ENCODE results near the gene RAPGEF2. TPM values are rescaled to one million over a fixed set of nuclear protein-coding genes. Genes with fewer than 3 reads are reported as not detected.

RAPGEF2 gene
- total RNA-seq, 1 donor from 2014 or later: 32.6 TPM

DNA sequence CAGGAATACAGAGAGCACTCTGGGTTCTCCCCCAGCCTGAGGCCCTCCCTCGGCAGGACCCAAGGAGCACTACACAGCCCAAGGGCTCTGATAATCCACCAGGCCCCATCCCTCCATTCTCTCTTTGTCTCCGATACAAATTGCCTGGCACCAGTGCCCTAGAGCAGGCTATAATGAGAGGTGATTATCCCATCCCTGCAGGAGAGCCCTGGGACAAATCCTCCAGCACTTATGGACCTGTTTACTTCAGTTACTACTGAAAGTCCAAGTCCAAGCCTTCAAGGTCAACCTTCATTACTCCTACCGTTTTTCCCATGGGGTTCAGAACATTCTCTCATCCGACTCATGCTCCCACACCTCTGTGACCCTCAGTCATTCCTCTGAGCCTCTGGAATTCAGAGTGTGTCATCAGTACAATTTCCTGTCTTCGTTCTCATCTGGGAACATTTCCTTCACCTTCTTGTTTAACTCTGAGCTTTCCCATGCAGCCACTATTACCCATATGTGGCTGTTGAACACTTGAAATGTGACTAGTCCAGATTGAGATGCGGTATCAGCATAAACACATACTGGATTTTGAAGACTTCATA lies 299.0 kb downstream of the RAPGEF2 start:
- peak; percentile 85 for DNase-seq (ENCODE audit: low read depth)
- TF ChIP-seq, protein P1, sequence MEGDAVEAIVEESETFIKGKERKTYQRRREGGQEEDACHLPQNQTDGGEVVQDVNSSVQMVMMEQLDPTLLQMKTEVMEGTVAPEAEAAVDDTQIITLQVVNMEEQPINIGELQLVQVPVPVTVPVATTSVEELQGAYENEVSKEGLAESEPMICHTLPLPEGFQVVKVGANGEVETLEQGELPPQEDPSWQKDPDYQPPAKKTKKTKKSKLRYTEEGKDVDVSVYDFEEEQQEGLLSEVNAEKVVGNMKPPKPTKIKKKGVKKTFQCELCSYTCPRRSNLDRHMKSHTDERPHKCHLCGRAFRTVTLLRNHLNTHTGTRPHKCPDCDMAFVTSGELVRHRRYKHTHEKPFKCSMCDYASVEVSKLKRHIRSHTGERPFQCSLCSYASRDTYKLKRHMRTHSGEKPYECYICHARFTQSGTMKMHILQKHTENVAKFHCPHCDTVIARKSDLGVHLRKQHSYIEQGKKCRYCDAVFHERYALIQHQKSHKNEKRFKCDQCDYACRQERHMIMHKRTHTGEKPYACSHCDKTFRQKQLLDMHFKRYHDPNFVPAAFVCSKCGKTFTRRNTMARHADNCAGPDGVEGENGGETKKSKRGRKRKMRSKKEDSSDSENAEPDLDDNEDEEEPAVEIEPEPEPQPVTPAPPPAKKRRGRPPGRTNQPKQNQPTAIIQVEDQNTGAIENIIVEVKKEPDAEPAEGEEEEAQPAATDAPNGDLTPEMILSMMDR (IDR thresholded peaks at IDR 0.05; ENCODE audit: insufficient read depth, low read length, poor library complexity, severe bottlenecking): no peak
- H3K36me3 ChIP-seq (ENCODE audit: control insufficient read depth, insufficient read depth, low read length): no peaks in the 10 kb centered on the region
- H3K27me3 ChIP-seq (ENCODE audit: control insufficient read depth, insufficient read depth, low read length): no peaks in the 10 kb centered on the region
- H3K4me3 ChIP-seq (ENCODE audit: low read depth, low read length): no peak overlapping the region
